ENCODE data around the gene SLC38A3. TPM values are rescaled to one million over a fixed set of nuclear protein-coding genes. Genes with fewer than 3 reads are reported as not detected.

SLC38A3 gene
- total RNA-seq, 1 donor from 2014 or later = not detected

DNA sequence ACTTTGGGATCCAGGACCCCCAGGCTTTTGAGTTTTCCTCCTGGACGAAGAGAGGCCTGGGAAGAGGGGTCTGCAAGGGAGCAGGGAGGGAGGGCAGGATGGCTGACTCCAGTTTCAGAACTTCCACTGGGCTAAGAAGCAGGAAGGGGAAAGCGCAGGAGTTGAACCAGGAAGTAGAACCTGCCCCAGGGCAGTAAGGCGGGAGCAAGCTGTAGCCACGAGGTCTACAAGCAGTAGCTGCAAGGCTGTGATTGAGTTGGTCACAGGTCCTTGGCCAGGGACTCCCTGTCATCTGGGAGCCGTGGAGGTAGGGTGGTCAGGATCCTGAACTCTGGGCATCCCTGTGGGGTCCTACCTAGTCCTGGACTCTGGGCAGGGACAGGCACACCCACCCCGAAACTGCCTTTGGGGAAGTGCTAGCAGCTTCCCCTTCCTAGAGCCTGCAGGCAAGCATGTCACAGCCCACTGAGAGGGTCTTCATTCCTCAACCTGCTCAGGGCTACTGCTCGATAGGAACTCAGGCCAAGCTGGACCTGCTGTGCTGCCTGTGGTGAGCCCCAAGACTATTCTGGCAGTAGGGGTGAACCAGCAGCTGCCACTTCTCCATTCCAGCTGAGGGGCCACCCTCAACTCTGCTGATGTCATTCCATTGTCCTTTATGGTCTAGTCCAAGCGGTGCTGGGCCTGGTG lies 25.2 kb downstream of the SLC38A3 start:
- Mint-ChIP-seq H3K9me3 (ENCODE audit: unreplicated experiment) (peaks cover 12% of the 10 kb centered on the region), H3K27ac (ENCODE audit: unreplicated experiment) (no peak overlapping the region), H3K36me3 (ENCODE audit: unreplicated experiment) (no peaks in the 10 kb centered on the region), H3K4me1 (ENCODE audit: low read depth, unreplicated experiment) (peaks cover 19% of the 10 kb centered on the region), H3K27me3 (ENCODE audit: unreplicated experiment) (peaks cover 11% of the 10 kb centered on the region), H3K4me3 (ENCODE audit: unreplicated experiment) (no peak overlapping the region)
- DNase-seq = no peak
- TF ChIP-seq, protein P1, sequence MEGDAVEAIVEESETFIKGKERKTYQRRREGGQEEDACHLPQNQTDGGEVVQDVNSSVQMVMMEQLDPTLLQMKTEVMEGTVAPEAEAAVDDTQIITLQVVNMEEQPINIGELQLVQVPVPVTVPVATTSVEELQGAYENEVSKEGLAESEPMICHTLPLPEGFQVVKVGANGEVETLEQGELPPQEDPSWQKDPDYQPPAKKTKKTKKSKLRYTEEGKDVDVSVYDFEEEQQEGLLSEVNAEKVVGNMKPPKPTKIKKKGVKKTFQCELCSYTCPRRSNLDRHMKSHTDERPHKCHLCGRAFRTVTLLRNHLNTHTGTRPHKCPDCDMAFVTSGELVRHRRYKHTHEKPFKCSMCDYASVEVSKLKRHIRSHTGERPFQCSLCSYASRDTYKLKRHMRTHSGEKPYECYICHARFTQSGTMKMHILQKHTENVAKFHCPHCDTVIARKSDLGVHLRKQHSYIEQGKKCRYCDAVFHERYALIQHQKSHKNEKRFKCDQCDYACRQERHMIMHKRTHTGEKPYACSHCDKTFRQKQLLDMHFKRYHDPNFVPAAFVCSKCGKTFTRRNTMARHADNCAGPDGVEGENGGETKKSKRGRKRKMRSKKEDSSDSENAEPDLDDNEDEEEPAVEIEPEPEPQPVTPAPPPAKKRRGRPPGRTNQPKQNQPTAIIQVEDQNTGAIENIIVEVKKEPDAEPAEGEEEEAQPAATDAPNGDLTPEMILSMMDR (IDR thresholded peaks at IDR 0.05; ENCODE audit: partially characterized antibody, unreplicated experiment) = no peak

DNA sequence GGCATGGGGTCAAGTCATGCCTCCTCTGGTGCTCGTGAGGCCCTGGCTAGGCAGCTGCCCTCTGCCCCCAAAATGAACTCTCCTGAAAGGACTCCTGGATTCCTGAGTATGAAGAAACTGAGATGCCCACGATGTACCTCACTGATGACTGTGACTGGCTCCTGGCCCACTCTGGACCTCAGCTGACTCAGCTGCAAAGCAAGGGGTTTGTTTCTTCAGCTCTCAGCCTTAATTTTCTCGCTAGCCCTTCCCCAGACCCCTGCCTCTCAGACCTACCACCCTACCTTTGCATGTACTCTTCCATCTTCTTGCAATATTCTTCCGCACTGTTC lies 25.7 kb downstream of the SLC38A3 start:
- DNase-seq = no peak
- H3K27ac Mint-ChIP-seq (ENCODE audit: unreplicated experiment) = no peak overlapping the region
- H3K27me3 Mint-ChIP-seq (ENCODE audit: unreplicated experiment) = peaks cover 13% of the 10 kb centered on the region
- H3K9me3 Mint-ChIP-seq (ENCODE audit: unreplicated experiment) = peaks cover 14% of the 10 kb centered on the region
- no peak overlapping the region for H3K4me3 Mint-ChIP-seq (ENCODE audit: unreplicated experiment)
- H3K36me3 Mint-ChIP-seq (ENCODE audit: unreplicated experiment) = no peaks in the 10 kb centered on the region
- TF ChIP-seq, protein P1 (IDR thresholded peaks at IDR 0.05; ENCODE audit: partially characterized antibody, unreplicated experiment) = no peak
- peaks cover 19% of the 10 kb centered on the region for H3K4me1 Mint-ChIP-seq (ENCODE audit: low read depth, unreplicated experiment)

- Mint-ChIP-seq H3K36me3 (ENCODE audit: unreplicated experiment) (no peaks in the 10 kb centered on the region), H3K9me3 (ENCODE audit: unreplicated experiment) (peaks cover 14% of the 10 kb centered on the region), H3K27ac (ENCODE audit: unreplicated experiment) (no peak overlapping the region), H3K4me1 (ENCODE audit: low read depth, unreplicated experiment) (peaks cover 19% of the 10 kb centered on the region), H3K27me3 (ENCODE audit: unreplicated experiment) (peaks cover 13% of the 10 kb centered on the region), H3K4me3 (ENCODE audit: unreplicated experiment) (no peak overlapping the region)
- TF ChIP-seq, protein P1 (IDR thresholded peaks at IDR 0.05; ENCODE audit: partially characterized antibody, unreplicated experiment) = no peak
- no peak for DNase-seq
These were observed 26.5 kb downstream of the SLC38A3 start for GRCh38 chr3:50231581-50231980.

GRCh38 chr3:50232303-50232702 lies 27.2 kb downstream of the SLC38A3 start:
- Mint-ChIP-seq H3K27ac (ENCODE audit: unreplicated experiment) (no peak overlapping the region), H3K4me3 (ENCODE audit: unreplicated experiment) (no peak overlapping the region), H3K27me3 (ENCODE audit: unreplicated experiment) (peaks cover 15% of the 10 kb centered on the region), H3K9me3 (ENCODE audit: unreplicated experiment) (peaks cover 17% of the 10 kb centered on the region), H3K36me3 (ENCODE audit: unreplicated experiment) (no peaks in the 10 kb centered on the region), H3K4me1 (ENCODE audit: low read depth, unreplicated experiment) (peaks cover 18% of the 10 kb centered on the region)
- TF ChIP-seq, protein P1 (IDR thresholded peaks at IDR 0.05; ENCODE audit: partially characterized antibody, unreplicated experiment) = no peak
- DNase-seq = no peak

- H3K9me3 Mint-ChIP-seq (ENCODE audit: unreplicated experiment) = peaks cover 19% of the 10 kb centered on the region
- H3K27me3 Mint-ChIP-seq (ENCODE audit: unreplicated experiment) = peaks cover 18% of the 10 kb centered on the region
- no peak for DNase-seq
- TF ChIP-seq, protein P1 (IDR thresholded peaks at IDR 0.05; ENCODE audit: partially characterized antibody, unreplicated experiment) = no peak
- H3K4me3 Mint-ChIP-seq (ENCODE audit: unreplicated experiment) = peak overlapping the region; percentile 35
- no peaks in the 10 kb centered on the region for H3K36me3 Mint-ChIP-seq (ENCODE audit: unreplicated experiment)
- H3K27ac Mint-ChIP-seq (ENCODE audit: unreplicated experiment) = no peak overlapping the region
- peaks cover 16% of the 10 kb centered on the region for H3K4me1 Mint-ChIP-seq (ENCODE audit: low read depth, unreplicated experiment)
These were observed 28.1 kb downstream of the SLC38A3 start for GRCh38 chr3:50233176-50233575.
